Activated gamma-delta T cell treated with anti-CD3 and anti-CD28 coated beads, Interleukin-2, amount 50 U/mL, for 16 hours (primary cell): ENCODE data around the gene HBG2.
"Not testable (repeated sequence)": the region's sequence is repeated elsewhere in the genome, so short reads cannot be mapped to it uniquely, and the experiment has no call there.

Experiments
- DNase-seq: peaks from one replicate; pipeline ENCODE4 v3.0.0-alpha.2; 2020; ENCODE audit warnings: low read depth

The HBG2 gene

DNA sequence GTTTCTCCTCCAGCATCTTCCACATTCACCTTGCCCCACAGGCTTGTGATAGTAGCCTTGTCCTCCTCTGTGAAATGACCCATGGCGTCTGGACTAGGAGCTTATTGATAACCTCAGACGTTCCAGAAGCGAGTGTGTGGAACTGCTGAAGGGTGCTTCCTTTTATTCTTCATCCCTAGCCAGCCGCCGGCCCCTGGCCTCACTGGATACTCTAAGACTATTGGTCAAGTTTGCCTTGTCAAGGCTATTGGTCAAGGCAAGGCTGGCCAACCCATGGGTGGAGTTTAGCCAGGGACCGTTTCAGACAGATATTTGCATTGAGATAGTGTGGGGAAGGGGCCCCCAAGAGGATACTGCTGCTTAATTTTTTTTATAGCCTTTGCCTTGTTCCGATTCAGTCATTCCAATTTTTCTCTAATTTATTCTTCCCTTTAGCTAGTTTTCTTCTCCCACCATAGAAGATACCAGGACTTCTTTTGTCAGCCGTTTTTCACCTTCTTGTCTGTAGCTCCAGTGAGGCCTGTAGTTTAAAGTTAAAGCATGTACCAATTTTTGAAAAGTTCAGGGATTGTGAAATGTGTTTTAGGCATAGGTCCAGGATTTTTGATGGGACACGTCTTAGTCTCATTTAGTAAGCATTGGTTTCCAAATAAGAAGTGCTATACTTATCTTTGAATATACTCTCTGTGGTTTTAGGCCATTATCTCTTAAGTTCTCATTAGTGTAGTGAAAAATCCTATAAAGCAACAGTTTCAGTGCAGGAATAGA is at the start of gene HBG2:
Gene HBG2, minus strand, starts transcription at position 136 of the 768 bp plus-strand sequence. Its CDS starts 53 bp downstream, at position 83.
- not testable (repeated sequence) for DNase-seq

DNA sequence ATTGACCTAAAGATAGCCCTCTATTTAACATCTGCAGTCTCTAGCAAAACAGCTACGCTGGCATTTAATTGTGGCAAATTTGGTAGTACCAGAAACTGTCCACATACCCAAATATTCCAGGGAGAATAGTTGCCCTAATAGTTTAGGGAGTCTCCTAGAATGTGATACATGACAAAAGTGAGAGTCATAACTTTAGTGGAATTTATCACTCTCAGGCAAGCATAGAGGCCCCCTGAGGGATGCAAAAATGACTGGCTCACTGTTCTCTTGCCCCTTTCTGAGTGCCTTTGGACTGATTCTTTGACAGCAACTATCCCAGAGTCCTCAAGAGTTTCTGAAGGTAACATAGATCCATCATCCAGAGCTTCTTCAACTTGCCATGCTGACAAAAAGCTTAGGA is 49.5 kb upstream of the HBG2 start:
- DNase-seq, result no peak

DNA sequence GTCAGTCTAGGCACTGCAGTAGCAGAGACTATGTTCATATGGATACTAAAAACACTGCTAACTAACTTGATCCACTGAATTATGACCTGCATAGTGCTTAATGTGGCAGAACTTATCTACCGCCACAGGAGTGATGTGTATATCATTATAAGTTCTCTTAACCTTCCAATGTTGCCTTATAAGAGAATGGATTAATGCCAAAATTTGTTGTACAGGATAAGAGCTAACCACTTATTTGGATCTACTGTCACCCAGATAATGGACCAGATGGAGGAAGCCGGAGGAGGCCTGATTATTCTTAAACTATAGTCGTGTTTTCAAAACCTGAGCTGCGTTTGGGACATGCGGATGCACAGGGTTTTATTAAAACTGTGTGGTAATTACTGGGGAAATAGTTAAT is 49.0 kb upstream of the HBG2 start:
- no peak for DNase-seq

DNA sequence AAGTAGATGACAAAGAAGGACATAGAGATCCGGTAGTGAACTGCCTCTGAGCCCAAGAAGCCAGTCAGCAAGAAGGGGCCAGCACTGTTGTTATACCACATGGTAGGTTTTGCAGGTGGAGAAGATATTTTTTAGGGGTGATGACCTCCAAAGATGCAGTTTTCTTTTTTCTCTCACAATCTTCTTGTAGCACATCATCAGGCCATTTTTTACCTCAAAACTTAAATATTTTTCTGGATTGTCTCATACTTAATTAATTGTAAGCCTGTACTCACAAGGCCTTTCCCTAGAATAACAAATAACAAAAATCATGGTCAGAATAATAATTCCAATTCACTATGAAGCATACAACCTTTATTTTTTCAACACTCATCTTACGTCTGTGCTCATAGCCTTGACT is 47.3 kb upstream of the HBG2 start, which contains the start of gene OR51B4:
Gene OR51B4, minus strand, starts transcription at position 101 of the 400 bp plus-strand sequence. Its CDS starts 0 bp downstream, at position 101.
- DNase-seq, result no peak

DNA sequence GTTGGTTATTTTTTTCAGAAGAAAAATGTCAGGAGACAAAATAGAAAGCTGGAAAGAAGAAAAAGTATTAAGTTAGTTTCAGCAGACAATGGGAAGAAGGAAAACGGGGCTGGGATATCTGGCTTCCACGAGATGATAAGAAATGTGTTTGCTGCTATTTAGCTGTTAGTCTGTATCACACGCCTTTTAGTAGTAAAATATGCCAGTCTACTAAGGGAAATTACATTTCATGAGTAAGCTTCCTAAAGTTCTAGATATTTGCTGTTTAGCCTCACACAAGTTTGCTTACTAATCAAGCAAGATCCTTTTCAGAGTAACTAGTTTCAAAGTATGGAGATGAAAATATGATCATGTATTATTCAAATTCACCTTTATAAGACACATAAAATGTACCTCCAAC is 45.7 kb upstream of the HBG2 start:
- no peak for DNase-seq

DNA sequence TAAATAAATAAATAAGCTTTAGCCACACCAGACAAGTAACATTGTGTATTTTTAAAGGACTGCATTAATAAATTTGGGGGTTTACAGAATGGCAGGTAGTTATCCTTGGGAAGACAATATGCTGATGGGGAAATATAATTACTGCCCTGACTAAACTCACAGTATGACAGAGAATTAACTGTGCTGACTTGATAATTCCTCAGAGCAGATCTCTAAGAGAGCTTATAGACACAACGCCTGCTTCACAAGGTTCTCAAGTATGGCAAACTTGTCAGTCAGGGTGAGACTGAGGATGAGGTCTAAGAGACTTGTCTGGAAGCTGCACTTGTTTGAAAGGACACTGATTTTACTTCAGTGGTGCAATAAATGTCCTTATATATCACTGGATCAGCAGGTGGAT is 43.9 kb upstream of the HBG2 start:
- no peak for DNase-seq

DNA sequence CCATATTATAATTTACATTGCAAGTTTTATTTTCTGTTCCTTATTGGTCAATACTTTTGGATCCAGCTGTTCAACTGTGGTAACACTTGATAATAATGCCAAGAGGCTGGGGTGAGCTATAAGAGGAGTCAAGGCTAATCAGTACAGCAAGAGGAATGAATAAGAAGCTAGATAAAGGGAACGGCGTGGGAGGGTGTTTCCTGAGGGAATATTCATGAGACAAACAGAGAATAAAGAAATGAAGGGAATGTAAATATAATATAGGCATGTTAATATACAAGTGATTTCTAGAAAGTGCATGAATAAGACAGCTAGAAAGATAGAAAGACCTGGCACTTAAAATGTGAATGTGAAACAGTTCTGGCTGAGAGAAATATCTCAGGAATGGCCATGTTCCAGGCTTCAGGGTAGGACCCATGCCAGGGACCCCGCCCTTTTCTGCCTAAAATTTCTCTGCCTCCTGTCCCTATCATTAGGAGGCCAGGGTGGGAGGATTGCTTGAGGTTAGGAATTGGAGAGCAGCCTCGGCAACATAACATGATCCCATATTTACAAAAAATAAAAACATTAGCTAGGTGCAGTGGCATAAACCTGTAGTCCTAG is 43.2 kb upstream of the HBG2 start:
- no peak for DNase-seq

DNA sequence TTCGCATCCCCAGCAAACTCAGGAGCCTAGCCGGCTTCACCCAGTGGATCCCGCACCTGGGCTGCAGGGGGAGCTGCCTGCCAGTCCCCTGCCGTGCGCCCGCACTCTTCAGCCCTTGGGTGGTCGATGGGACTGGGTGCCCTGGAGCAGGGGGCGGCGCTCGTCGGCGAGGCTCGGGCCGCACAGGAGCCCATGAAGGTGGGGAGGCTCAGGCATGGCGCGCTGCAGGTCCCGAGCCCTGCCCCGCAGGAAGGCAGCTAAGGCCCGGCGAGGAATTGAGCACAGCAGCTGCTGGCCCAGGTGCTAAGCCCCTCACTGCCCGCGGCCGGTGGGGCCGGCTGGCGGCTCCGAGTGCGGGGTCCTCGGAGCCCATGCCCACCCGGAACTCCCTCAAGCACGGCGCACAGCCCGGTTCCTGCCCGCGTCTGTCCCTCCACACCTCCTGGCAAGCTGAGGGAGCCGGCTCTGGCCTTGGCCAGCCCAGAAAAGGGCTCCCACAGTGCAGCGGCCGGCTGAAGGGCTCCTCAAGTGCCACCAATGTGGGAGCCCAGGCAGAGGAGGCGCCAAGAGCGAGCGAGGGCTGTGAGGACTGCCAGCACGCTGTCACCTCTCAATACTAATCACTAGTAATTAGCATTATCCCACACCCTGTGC is 39.9 kb upstream of the HBG2 start:
- DNase-seq, result not testable (repeated sequence)

DNA sequence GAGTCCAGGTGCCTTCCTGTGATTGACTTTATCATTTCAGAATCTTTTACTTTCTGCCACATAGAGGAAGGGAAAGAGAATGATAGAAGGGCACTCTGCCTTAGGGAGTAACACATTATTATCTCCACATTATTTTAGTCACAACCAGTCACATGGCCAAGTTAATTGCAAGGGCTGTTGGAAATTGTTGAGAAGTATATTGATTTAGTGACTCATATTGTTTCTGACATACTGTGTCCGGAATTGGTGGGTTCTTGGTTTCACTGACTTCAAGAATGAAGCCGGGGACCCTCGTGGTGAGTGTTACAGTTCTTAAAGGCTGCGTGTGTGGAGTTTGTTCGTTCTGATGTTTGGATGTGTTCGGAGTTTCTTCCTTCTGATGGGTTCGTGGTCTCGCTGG is 38.4 kb upstream of the HBG2 start:
- no peak for DNase-seq

DNA sequence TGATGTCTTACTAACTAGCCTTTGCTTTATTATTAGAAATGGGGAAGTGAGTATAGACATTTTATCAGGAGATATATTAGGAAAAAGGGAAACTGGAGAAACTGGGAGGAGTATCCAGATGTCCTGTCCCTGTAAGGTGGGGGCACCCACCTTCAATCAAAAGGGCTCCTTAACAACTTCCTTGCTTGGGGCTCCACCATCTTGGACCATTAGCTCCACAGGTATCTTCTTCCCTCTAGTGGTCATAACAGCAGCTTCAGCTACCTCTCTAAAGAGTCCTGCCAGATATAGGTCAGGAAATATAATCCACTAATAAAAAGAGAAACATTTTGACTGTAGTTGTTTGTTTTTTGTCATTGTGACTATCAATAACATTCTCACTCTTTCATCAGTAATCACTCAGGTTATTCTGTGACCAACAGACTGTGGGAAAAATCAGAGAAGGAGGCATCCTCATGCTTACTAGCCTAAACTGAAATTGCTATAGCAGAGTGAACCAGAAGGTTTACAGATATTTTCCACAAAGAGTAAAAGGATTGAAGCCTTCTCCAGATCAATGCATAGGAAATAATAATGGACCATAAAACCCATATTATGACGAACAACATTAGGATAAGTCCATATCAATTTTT is 36.7 kb upstream of the HBG2 start:
- DNase-seq, result no peak

DNA sequence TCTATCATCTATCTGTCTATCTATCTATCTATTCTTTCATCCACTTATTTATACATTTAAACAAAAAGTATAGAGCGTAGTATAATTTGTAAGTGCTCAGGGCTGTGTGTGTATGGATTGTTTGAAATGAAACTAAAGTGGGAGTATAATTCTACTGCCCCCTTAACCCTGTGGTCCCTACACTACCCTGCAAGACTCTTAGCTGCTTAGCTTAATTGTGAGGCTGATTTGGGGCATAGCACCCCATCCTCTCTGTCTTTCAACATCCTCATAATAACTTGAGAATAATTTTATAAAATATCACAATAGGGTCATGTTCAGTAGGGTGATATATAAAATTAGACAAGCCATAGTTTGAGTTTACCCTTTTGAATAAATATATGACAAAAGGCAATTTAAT is 35.5 kb upstream of the HBG2 start:
- DNase-seq, result no peak

DNA sequence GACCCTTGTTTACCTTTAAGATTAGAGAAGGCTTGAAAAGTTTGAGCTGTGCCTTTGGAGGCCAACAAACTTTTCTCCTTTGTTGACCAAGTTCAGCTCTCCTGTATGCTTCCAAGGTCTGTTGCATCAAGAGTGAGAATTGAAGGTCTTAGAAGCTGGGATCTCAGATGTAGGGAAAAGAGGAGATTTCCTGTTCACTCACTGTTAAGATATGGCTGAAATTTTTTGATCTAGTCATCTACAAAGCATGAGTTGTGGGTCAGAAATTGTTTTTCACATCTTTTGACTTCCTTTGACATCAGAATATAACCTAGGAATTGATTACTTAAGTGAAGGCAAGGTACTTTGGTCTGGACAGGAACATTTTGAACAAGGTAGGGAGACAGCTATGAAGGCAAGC is 35.1 kb upstream of the HBG2 start:
- DNase-seq, result no peak

DNA sequence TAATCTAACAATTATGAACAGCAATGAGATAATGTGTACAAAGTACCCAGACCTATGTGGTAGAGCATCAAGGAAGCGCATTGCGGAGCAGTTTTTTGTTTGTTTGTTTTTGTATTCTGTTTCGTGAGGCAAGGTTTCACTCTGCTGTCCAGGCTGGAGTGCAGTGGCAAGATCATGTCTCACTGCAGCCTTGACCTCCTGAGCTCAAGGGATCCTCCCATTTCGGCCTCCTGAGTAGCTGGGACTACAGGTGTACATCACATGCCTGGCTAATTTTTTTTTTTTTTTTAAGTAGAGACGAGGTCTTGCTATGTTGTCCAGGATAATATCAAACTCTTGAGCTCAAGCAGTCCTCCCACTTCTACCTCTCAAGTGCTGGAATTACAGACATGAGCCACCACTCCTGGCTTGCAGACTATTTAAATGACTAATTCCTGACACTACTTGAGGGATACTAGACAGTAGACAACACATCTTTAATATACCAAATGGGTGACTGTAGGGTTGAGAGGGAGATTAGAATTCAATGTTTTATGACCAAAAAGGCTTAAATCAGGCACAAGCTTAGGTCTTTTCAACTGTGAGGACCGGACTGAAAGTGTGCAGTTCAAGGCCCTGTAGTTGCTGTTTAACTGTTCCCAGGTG is 34.4 kb upstream of the HBG2 start:
- DNase-seq, result no peak

DNA sequence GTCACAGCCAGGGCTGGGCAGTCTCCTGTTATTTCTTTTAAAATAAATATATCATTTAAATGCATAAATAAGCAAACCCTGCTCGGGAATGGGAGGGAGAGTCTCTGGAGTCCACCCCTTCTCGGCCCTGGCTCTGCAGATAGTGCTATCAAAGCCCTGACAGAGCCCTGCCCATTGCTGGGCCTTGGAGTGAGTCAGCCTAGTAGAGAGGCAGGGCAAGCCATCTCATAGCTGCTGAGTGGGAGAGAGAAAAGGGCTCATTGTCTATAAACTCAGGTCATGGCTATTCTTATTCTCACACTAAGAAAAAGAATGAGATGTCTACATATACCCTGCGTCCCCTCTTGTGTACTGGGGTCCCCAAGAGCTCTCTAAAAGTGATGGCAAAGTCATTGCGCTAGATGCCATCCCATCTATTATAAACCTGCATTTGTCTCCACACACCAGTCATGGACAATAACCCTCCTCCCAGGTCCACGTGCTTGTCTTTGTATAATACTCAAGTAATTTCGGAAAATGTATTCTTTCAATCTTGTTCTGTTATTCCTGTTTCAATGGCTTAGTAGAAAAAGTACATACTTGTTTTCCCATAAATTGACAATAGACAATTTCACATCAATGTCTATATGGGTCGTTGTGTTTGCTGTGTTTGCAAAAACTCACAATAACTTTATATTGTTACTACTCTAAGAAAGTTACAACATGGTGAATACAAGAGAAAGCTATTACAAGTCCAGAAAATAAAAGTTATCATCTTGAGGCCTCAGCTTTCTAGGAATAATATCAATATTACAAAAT is 33.7 kb upstream of the HBG2 start:
- DNase-seq, result no peak

DNA sequence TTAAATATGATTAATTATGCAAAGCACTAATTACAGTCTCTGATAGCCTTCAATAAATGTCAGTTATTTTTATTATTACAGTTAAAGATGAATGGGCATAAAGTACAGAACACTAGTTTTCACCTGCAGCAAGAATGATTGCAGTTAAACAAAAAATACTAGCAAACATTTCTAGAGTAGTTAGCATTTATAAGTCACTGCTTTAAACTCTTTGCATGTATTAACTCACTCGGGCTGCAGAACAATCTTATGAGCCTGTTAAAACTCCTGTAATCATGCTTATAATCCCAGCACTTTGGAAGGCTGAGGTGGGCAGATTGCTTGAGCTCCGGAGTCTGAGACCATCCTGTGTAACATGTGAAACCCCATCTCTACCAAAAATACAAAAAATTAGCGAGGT is 32.3 kb upstream of the HBG2 start:
- DNase-seq, result no peak

DNA sequence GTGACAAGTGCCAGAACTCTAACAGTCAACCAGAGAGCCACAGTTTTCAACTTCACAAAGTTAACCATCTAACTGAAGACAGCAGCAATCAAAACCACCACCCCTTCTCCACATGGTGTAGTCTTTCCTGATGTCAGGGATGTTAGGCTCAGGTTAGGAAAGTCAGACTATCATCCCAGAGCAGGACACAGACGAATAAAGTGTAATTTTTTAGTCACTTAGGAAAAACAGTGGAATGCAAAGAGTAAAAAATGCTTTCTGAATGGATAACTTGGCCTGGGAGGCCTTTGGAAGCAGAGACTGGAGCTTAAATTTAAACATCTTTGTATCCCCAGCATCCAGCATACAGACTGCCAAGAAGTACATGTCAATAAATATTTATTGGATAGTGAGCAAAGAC is 31.8 kb upstream of the HBG2 start:
- DNase-seq, result no peak

DNA sequence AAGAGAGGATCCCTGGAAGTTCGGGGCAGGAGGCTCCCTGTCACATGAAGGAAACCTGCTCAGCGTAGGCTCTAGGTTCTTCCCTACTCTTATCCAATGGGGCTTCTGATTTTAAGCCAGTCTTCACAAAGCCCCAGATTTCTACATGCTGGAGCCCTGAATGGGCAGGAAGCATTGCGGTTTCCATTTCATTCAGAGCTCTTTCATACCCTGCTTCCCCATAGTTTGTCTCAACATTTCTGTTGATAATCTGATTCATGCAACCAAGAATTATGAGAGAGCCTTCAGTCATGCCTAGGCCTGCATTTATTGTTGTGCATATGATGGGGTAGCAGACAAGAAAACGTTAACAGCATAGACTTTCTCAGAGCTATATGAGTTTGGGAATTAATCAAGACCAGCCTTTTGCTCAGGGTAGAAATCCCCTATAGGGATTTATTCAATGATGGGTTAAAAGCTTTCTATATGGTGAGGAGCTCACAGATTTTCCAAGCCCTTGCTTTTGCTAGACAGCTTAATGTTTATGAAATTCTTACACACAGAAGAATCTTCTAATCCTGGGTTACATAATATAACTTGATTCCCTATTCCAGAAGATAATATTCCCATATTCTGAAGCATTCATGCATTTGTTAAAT is 31.2 kb upstream of the HBG2 start:
- no peak for DNase-seq

DNA sequence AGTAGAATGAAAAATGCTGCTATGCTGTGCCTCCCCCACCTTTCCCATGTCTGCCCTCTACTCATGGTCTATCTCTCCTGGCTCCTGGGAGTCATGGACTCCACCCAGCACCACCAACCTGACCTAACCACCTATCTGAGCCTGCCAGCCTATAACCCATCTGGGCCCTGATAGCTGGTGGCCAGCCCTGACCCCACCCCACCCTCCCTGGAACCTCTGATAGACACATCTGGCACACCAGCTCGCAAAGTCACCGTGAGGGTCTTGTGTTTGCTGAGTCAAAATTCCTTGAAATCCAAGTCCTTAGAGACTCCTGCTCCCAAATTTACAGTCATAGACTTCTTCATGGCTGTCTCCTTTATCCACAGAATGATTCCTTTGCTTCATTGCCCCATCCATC is 30.1 kb upstream of the HBG2 start:
- DNase-seq, result no peak

DNA sequence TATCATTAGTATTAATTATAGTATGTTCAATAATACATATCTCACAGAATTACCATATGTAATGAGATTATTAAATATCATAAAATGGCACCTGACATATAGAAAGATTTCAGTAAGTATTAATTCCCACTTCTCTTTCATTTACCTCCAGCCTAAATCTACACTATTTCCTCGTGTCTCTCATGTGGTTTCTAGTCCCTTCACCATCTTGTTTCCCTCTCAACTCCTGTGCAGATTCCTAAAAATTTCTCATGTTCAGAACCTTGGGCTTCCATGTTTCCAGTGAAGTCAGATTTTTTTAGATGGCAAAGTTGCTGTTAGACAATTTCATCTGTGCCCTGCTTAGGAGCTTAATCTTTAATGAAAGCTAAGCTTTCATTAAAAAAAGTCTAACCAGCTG is 29.3 kb upstream of the HBG2 start:
- no peak for DNase-seq

DNA sequence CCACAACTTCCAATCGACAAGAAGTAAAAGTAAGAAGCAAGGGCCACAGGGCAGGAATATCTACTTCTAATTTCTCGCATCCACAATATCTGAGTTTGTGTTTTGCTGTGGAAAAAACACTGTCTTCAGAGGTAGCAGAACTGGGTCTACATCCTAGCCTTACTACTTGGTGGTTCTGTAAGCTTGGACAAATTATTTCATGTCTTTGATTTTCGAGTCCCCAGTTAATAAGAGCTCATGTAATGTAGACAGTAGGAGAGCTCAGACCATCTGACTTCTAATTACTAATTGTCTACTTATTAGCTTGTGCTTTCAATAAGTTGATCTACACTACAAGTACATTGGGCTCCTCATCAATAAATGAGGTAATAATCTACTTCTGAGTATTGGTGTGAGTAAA is 28.5 kb upstream of the HBG2 start:
- no peak for DNase-seq

DNA sequence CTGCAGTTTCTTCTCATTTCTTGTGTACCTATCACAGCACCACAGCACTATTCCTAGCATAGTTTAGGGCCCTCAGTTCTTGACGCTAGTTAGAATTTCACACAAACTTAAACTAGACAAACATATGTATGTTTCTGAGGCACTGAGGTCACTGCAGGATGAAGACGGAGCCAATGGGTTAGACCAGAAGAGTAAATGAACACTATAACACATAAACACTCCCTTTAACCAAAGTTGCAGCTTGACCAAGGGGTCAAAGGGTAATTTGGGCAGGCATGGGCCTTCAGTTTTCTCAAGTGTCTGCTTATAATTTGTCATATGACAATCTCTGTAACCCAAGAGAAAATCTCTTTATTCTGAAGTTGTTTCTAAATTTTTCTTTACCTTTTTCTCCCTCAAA is 28.0 kb upstream of the HBG2 start:
- no peak for DNase-seq
